GM18517 (cell line): ENCODE measurements around the gene CHMP2A.

Experiments used
- ATAC-seq: cut with Tn5 transposase; IDR thresholded peaks from one replicate; pipeline ENCODE4 v1.9.1; 2021; ENCODE audit warnings: mild to moderate bottlenecking, moderate library complexity; ENCODE audit not compliant: unreplicated experiment

Gene CHMP2A

GRCh38 chr19:58570770-58571574 lies 16.1 kb upstream of the CHMP2A start:
- no peak for ATAC-seq

- no peak for ATAC-seq
These were observed 15.2 kb upstream of the CHMP2A start for GRCh38 chr19:58569943-58570670.

GRCh38 chr19:58569191-58569942 lies 14.5 kb upstream of the CHMP2A start:
- no peak for ATAC-seq

GRCh38 chr19:58568453-58569130 lies 13.7 kb upstream of the CHMP2A start:
- ATAC-seq, result no peak

- ATAC-seq, result no peak
These were observed 12.1 kb upstream of the CHMP2A start for GRCh38 chr19:58566989-58567388.

- ATAC-seq, result no peak
These were observed 8.9 kb upstream of the CHMP2A start for GRCh38 chr19:58563823-58564222.

GRCh38 chr19:58563034-58563573 lies 8.2 kb upstream of the CHMP2A start:
- ATAC-seq, result no peak

- ATAC-seq, result no peak
These were observed 7.5 kb upstream of the CHMP2A start for GRCh38 chr19:58562122-58563033.

- no peak for ATAC-seq
These were observed 6.6 kb upstream of the CHMP2A start for GRCh38 chr19:58561373-58562121.

- no peak for ATAC-seq
These were observed 6.0 kb upstream of the CHMP2A start for GRCh38 chr19:58560921-58561320.

GRCh38 chr19:58560007-58560887 lies 5.3 kb upstream of the CHMP2A start:
- no peak for ATAC-seq

GRCh38 chr19:58559275-58560006 lies 4.5 kb upstream of the CHMP2A start:
- ATAC-seq, result peak; percentile 17

GRCh38 chr19:58558623-58559274 lies 3.8 kb upstream of the CHMP2A start:
- ATAC-seq, result peak; percentile 55

GRCh38 chr19:58558066-58558622 lies 3.2 kb upstream of the CHMP2A start, which contains the start of gene UBE2M:
UBE2M (minus strand) TSS chr19:58558611; CDS start chr19:58558381, 230 bp downstream.
- ATAC-seq, result peak; percentile 2

- ATAC-seq, result no peak
These were observed 2.5 kb upstream of the CHMP2A start for GRCh38 chr19:58557221-58558065.
